Measurements from ENCODE around the gene HOXC9. TPM values are rescaled to one million over a fixed set of nuclear protein-coding genes. Genes with fewer than 3 reads are reported as not detected.

Gene HOXC9
- polyA plus RNA-seq, 1 of the 3 experiments (the other 2 are of a cell fraction) = 1.9 TPM

DNA sequence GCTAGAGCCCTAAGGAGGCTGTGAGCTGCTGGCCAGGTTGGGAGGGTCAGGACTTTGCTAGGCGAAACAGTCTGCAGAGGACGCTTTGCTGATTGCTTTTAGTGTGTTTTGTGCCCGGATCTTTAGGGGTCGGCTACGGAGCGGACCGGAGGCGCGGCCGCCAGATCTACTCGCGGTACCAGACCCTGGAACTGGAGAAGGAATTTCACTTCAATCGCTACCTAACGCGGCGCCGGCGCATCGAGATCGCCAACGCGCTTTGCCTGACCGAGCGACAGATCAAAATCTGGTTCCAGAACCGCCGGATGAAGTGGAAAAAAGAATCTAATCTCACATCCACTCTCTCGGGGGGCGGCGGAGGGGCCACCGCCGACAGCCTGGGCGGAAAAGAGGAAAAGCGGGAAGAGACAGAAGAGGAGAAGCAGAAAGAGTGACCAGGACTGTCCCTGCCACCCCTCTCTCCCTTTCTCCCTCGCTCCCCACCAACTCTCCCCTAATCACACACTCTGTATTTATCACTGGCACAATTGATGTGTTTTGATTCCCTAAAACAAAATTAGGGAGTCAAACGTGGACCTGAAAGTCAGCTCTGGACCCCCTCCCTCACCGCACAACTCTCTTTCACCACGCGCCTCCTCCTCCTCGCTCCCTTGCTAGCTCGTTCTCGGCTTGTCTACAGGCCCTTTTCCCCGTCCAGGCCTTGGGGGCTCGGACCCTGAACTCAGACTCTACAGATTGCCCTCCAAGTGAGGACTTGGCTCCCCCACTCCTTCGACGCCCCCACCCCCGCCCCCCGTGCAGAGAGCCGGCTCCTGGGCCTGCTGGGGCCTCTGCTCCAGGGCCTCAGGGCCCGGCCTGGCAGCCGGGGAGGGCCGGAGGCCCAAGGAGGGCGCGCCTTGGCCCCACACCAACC is 29.8 kb downstream of the HOXC9 start (continued):
- TF ChIP-seq, protein P1, sequence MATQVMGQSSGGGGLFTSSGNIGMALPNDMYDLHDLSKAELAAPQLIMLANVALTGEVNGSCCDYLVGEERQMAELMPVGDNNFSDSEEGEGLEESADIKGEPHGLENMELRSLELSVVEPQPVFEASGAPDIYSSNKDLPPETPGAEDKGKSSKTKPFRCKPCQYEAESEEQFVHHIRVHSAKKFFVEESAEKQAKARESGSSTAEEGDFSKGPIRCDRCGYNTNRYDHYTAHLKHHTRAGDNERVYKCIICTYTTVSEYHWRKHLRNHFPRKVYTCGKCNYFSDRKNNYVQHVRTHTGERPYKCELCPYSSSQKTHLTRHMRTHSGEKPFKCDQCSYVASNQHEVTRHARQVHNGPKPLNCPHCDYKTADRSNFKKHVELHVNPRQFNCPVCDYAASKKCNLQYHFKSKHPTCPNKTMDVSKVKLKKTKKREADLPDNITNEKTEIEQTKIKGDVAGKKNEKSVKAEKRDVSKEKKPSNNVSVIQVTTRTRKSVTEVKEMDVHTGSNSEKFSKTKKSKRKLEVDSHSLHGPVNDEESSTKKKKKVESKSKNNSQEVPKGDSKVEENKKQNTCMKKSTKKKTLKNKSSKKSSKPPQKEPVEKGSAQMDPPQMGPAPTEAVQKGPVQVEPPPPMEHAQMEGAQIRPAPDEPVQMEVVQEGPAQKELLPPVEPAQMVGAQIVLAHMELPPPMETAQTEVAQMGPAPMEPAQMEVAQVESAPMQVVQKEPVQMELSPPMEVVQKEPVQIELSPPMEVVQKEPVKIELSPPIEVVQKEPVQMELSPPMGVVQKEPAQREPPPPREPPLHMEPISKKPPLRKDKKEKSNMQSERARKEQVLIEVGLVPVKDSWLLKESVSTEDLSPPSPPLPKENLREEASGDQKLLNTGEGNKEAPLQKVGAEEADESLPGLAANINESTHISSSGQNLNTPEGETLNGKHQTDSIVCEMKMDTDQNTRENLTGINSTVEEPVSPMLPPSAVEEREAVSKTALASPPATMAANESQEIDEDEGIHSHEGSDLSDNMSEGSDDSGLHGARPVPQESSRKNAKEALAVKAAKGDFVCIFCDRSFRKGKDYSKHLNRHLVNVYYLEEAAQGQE (IDR thresholded peaks at IDR 0.05; ENCODE audit: low read depth, low read length) = no peak
- no peak for TF ChIP-seq YY1 (IDR thresholded peaks at IDR 0.05; ENCODE audit: low read depth)

DNA sequence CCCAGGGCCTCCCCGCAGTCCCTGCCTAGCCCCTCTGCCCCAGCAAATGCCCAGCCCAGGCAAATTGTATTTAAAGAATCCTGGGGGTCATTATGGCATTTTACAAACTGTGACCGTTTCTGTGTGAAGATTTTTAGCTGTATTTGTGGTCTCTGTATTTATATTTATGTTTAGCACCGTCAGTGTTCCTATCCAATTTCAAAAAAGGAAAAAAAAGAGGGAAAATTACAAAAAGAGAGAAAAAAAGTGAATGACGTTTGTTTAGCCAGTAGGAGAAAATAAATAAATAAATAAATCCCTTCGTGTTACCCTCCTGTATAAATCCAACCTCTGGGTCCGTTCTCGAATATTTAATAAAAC is 30.5 kb downstream of the HOXC9 start:
- no peaks in the 10 kb centered on the region for H3K36me3 ChIP-seq (replicated peaks in 1 of 2; ENCODE audit: control insufficient read depth in 1 of 2, insufficient read depth in 2 of 2, low read length in 1 of 2)
- WGBS (ENCODE audit: low lambda C conversion rate) = 90% methylated on average over 6 of the region's 7 CpGs
- no peak for DNase-seq
- ChIA-PET POLR2A (no interaction called here), CTCF (interaction anchor here (1.5 to 23.2 kb wide), 7 partner anchors 24 to 184 kb away, joined by 4 to 548 read pairs (median 56); partner anchors contain the start of genes HOXC10, HOXC4, HOXC8 and SMUG1)
- TF ChIP-seq CHD2 (IDR thresholded peaks at IDR 0.05; ENCODE audit: low read length, partially characterized antibody) (no peak), GABPA (IDR thresholded peaks at IDR 0.05; ENCODE audit: low read depth) (no peak), NRF1 (IDR thresholded peaks at IDR 0.05; ENCODE audit: low read depth, low read length) (no peak), FOSL2 (IDR thresholded peaks at IDR 0.05; ENCODE audit: borderline replicate concordance, low read depth) (no peak), YY1 (IDR thresholded peaks at IDR 0.05; ENCODE audit: low read depth) (no peak), RAD21 (IDR thresholded peaks at IDR 0.05; ENCODE audit: low read length) (no peak), EP300 (IDR thresholded peaks at IDR 0.05; ENCODE audit: borderline replicate concordance in 1 of 2, low read depth in 1 of 2, low read length in 1 of 2) (no peak), NFIC (IDR thresholded peaks at IDR 0.05; ENCODE audit: borderline replicate concordance) (no peak), TEAD4 (IDR thresholded peaks at IDR 0.05; ENCODE audit: borderline replicate concordance, insufficient read depth) (no peak)
- TF ChIP-seq, protein P2, sequence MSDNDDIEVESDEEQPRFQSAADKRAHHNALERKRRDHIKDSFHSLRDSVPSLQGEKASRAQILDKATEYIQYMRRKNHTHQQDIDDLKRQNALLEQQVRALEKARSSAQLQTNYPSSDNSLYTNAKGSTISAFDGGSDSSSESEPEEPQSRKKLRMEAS (IDR thresholded peaks at IDR 0.05; ENCODE audit: low read depth) = no peak
- TF ChIP-seq, protein P3, sequence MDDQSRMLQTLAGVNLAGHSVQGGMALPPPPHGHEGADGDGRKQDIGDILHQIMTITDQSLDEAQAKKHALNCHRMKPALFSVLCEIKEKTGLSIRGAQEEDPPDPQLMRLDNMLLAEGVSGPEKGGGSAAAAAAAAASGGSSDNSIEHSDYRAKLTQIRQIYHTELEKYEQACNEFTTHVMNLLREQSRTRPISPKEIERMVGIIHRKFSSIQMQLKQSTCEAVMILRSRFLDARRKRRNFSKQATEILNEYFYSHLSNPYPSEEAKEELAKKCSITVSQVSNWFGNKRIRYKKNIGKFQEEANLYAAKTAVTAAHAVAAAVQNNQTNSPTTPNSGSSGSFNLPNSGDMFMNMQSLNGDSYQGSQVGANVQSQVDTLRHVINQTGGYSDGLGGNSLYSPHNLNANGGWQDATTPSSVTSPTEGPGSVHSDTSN (IDR thresholded peaks at IDR 0.05) = no peak
- TF ChIP-seq, protein P4, sequence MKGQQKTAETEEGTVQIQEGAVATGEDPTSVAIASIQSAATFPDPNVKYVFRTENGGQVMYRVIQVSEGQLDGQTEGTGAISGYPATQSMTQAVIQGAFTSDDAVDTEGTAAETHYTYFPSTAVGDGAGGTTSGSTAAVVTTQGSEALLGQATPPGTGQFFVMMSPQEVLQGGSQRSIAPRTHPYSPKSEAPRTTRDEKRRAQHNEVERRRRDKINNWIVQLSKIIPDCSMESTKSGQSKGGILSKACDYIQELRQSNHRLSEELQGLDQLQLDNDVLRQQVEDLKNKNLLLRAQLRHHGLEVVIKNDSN (IDR thresholded peaks at IDR 0.05; ENCODE audit: borderline replicate concordance, low read depth) = no peak
- H3K9me3 ChIP-seq = no peaks in the 10 kb centered on the region
- no peaks in the 10 kb centered on the region for H3K79me2 ChIP-seq (ENCODE audit: insufficient read depth)
- H3K4me1 ChIP-seq (ENCODE audit: control insufficient read depth in 1 of 2, insufficient read depth in 2 of 2, low read depth in 1 of 2, low read length in 1 of 2) = peaks cover 0 to 30% of the 10 kb centered on the region in 2 experiments; a peak in 1 of 4 replicates
- H3K9ac ChIP-seq = no peak overlapping the region
- no peaks in the 10 kb centered on the region for H3K27me3 ChIP-seq (ENCODE audit: insufficient read depth)
- no peaks in the 10 kb centered on the region for H4K20me1 ChIP-seq (ENCODE audit: insufficient read depth)
- H3K4me3 ChIP-seq (ENCODE audit: low read depth in 2 of 2, low read length in 1 of 2) = no peak overlapping the region
- H3F3A ChIP-seq (replicated peaks; ENCODE audit: insufficient read depth) = peaks cover 4% of the 10 kb centered on the region
- H2AFZ ChIP-seq (ENCODE audit: low read depth) = no peak overlapping the region
- H3K27ac ChIP-seq (ENCODE audit: low read depth in 2 of 2, low read length in 1 of 2) = no peak overlapping the region
- H3K9me2 ChIP-seq = no peaks in the 10 kb centered on the region
- no peak overlapping the region for H3K4me2 ChIP-seq

Data from SK-N-SH (cell line).